NT2/D1 (cell line): ENCODE measurements around the gene TMEFF1.

ENCODE experiments used
- YY1 ChIP-seq: IDR thresholded peaks from 2 replicates; pipeline ENCODE4 v1.6.1; 2011; ENCODE audit not compliant: insufficient read length, insufficient read depth
- ZNF274 ChIP-seq: IDR thresholded peaks from 2 replicates; pipeline ENCODE4 v1.6.1; 2011; ENCODE audit warnings: mild to moderate bottlenecking, low read depth, low read length

GRCh38 chr9:100474924-100475276, 2.0 kb downstream of the TMEFF1 start:
- TF ChIP-seq YY1 (no peak), ZNF274 (no peak)
